ENCODE measurements around the gene PRKCE. TPM values are rescaled to one million over a fixed set of nuclear protein-coding genes. Genes with fewer than 3 reads are reported as not detected.

PRKCE gene
- total RNA-seq, 1 experiment from 2014 or later, result 17.7 TPM

GRCh38 chr2:46231721-46232120 is 580.2 kb downstream of the PRKCE start:
- intact Hi-C loops (cut with micrococcal nuclease; ENCODE audit: unreplicated experiment), result no loop called here
- Mint-ChIP-seq H3K9me3 (ENCODE audit: low read depth, unreplicated experiment) (no peaks in the 10 kb centered on the region), H3K4me1 (ENCODE audit: low read depth, unreplicated experiment) (peaks cover 39% of the 10 kb centered on the region), H3K27me3 (ENCODE audit: unreplicated experiment) (no peaks in the 10 kb centered on the region), H3K36me3 (ENCODE audit: insufficient read depth, unreplicated experiment) (peaks cover 6% of the 10 kb centered on the region), H3K4me3 (ENCODE audit: low read depth, unreplicated experiment) (no peak overlapping the region), H3K27ac (ENCODE audit: unreplicated experiment) (no peak overlapping the region)
- TF ChIP-seq CTCF (IDR thresholded peaks at IDR 0.05; ENCODE audit: unreplicated experiment), result no peak
- DNase-seq, result no peak
- CTCF ChIA-PET, result no interaction called here
- BruUV-seq (replicated peaks), result no TSS peak

GRCh38 chr2:46232860-46233259 is 581.4 kb downstream of the PRKCE start:
- intact Hi-C loops (cut with micrococcal nuclease; ENCODE audit: unreplicated experiment), result no loop called here
- no peaks in the 10 kb centered on the region for H3K9me3 Mint-ChIP-seq (ENCODE audit: low read depth, unreplicated experiment)
- H3K36me3 Mint-ChIP-seq (ENCODE audit: insufficient read depth, unreplicated experiment), result peaks cover 6% of the 10 kb centered on the region
- CTCF ChIA-PET, result interaction anchor here (0.6 kb wide), 1 partner anchor 177 kb away, joined by 4 read pairs; no protein-coding TSS in a partner anchor
- no peak overlapping the region for H3K27ac Mint-ChIP-seq (ENCODE audit: unreplicated experiment)
- no peak for DNase-seq
- no TSS peak for BruUV-seq (replicated peaks)
- no peak for TF ChIP-seq CTCF (IDR thresholded peaks at IDR 0.05; ENCODE audit: unreplicated experiment)
- H3K4me3 Mint-ChIP-seq (ENCODE audit: low read depth, unreplicated experiment), result no peak overlapping the region
- H3K27me3 Mint-ChIP-seq (ENCODE audit: unreplicated experiment), result no peaks in the 10 kb centered on the region
- peaks cover 35% of the 10 kb centered on the region for H3K4me1 Mint-ChIP-seq (ENCODE audit: low read depth, unreplicated experiment)

- H3K27ac Mint-ChIP-seq (ENCODE audit: unreplicated experiment), result no peak overlapping the region
- H3K27me3 Mint-ChIP-seq (ENCODE audit: unreplicated experiment), result no peaks in the 10 kb centered on the region
- peaks cover 11% of the 10 kb centered on the region for H3K4me1 Mint-ChIP-seq (ENCODE audit: low read depth, unreplicated experiment)
- no peak for DNase-seq
- no peaks in the 10 kb centered on the region for H3K9me3 Mint-ChIP-seq (ENCODE audit: low read depth, unreplicated experiment)
- H3K36me3 Mint-ChIP-seq (ENCODE audit: insufficient read depth, unreplicated experiment), result no peaks in the 10 kb centered on the region
- CTCF ChIA-PET, result no interaction called here
- intact Hi-C loops (cut with micrococcal nuclease; ENCODE audit: unreplicated experiment), result no loop called here
- no peak for TF ChIP-seq CTCF (IDR thresholded peaks at IDR 0.05; ENCODE audit: unreplicated experiment)
- no TSS peak for BruUV-seq (replicated peaks)
- H3K4me3 Mint-ChIP-seq (ENCODE audit: low read depth, unreplicated experiment), result no peak overlapping the region
Measured at GRCh38 chr2:46236006-46236875, 584.8 kb downstream of the PRKCE start.

- peaks cover 7% of the 10 kb centered on the region for H3K4me1 Mint-ChIP-seq (ENCODE audit: low read depth, unreplicated experiment)
- CTCF ChIA-PET, result interaction anchor here (0.7 kb wide), 1 partner anchor 172 kb away, joined by 5 read pairs; no protein-coding TSS in a partner anchor
Measured at GRCh38 chr2:46236876-46237859, 585.7 kb downstream of the PRKCE start.

More at GRCh38 chr2:46236876-46237859, 585.7 kb downstream of the PRKCE start:
- Mint-ChIP-seq H3K9me3 (ENCODE audit: low read depth, unreplicated experiment) (no peaks in the 10 kb centered on the region), H3K27ac (ENCODE audit: unreplicated experiment) (no peak overlapping the region), H3K36me3 (ENCODE audit: insufficient read depth, unreplicated experiment) (no peaks in the 10 kb centered on the region), H3K27me3 (ENCODE audit: unreplicated experiment) (no peaks in the 10 kb centered on the region), H3K4me3 (ENCODE audit: low read depth, unreplicated experiment) (no peak overlapping the region)
- no peak for DNase-seq
- intact Hi-C loops (cut with micrococcal nuclease; ENCODE audit: unreplicated experiment), result no loop called here
- BruUV-seq (replicated peaks), result no TSS peak
- TF ChIP-seq CTCF (IDR thresholded peaks at IDR 0.05; ENCODE audit: unreplicated experiment), result no peak

Data from Calu3 (cell line).